ENCODE data around the gene FGG.

DNA sequence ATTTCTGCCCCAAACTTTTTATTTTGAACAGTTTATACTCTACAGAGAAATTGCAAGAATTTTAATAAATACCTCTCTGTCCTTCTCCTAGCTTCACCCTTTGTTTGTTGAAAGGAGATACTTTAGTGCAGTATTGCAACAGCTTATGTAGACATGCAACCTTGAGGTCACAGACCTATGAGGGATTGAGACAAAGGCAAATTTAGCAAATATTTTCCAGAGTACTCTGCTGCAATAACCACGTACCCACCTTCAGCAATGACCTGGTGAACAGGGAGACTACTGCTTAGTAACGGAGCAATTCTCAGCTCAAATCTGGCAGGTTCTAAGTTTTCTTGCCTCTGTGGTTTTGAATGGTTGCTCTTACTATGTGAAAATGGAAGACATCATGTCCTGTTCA is 35.1 kb downstream of the FGG start:
- TF ChIP-seq CTCF (IDR thresholded peaks at IDR 0.05) (no peak), POLR2A (IDR thresholded peaks at IDR 0.05) (no peak)

Measured in heart left ventricle (tissue), 13 donors.